Measurements from ENCODE around the gene SYTL1. TPM values are rescaled to one million over a fixed set of nuclear protein-coding genes. Genes with fewer than 3 reads are reported as not detected.

Gene SYTL1
- total RNA-seq, 1 experiment from 2014 or later: 81.8 TPM

DNA sequence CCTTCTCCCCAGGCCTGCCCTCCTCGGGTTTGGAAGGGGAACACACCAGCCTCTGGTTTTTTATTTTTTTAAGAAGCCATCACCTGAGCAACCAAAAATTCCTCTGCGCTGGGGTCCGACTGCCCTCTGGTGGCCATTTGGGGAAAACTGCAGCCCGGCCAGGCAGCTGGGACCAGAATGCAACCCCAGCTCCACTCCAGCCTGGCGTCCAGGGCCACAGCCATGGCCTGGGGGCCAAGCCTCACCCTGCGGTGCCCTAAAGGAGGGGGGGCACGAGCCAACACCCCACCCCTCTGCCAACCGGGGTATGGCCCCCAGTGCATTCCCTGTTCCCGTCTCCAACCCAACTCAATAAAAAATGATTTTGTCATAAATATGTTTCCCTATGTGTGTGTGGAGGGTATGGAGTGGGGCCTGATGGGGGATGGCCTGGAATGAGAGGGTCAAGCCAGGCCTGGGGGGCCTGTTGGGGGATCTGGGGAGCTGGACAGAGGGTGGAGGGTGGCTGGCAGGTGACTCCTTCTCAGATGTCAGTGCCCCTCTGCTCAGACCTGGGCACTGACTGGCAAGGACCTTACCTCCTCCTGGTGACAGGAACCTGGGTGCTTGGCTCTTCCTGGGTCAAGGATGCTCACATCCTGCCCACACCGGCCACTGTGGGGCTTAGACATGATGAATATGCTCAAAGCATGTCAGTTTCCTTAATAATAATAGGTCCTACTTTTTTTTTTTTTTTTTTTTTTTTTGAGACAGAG lies 53.8 kb downstream of the SYTL1 start:
- Mint-ChIP-seq H3K9me3 (ENCODE audit: unreplicated experiment) (no peaks in the 10 kb centered on the region), H3K27me3 (ENCODE audit: insufficient read depth, unreplicated experiment) (no peaks in the 10 kb centered on the region), H3K36me3 (ENCODE audit: insufficient read depth, unreplicated experiment) (peaks cover 6% of the 10 kb centered on the region), H3K27ac (ENCODE audit: low read depth, unreplicated experiment) (no peak overlapping the region), H3K4me1 (ENCODE audit: insufficient read depth, unreplicated experiment) (peaks cover 18% of the 10 kb centered on the region), H3K4me3 (ENCODE audit: unreplicated experiment) (no peak overlapping the region)
- BruUV-seq (replicated peaks): no TSS peak
- TF ChIP-seq, protein P1, sequence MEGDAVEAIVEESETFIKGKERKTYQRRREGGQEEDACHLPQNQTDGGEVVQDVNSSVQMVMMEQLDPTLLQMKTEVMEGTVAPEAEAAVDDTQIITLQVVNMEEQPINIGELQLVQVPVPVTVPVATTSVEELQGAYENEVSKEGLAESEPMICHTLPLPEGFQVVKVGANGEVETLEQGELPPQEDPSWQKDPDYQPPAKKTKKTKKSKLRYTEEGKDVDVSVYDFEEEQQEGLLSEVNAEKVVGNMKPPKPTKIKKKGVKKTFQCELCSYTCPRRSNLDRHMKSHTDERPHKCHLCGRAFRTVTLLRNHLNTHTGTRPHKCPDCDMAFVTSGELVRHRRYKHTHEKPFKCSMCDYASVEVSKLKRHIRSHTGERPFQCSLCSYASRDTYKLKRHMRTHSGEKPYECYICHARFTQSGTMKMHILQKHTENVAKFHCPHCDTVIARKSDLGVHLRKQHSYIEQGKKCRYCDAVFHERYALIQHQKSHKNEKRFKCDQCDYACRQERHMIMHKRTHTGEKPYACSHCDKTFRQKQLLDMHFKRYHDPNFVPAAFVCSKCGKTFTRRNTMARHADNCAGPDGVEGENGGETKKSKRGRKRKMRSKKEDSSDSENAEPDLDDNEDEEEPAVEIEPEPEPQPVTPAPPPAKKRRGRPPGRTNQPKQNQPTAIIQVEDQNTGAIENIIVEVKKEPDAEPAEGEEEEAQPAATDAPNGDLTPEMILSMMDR (IDR thresholded peaks at IDR 0.05; ENCODE audit: unreplicated experiment): peak; percentile 86
- peak; percentile 77 for DNase-seq (ENCODE audit: unreplicated experiment)
- ChIA-PET POLR2A (interaction anchor here (0.8 to 1.8 kb wide), 10 partner anchors 17 to 352 kb away, joined by 3 to 9 read pairs (median 4); partner anchors contain the start of gene MAP3K6), CTCF (interaction anchor here (0.6 to 7.2 kb wide), 24 partner anchors 10 to 284 kb away, joined by 3 to 220 read pairs (median 4); partner anchors contain the start of genes MAP3K6 and SYTL1)
- intact Hi-C loops (cut with micrococcal nuclease): loop anchor here (1.0 to 5.0 kb wide), 3 partner anchors 95 to 351 kb away; no protein-coding TSS in a partner anchor

DNA sequence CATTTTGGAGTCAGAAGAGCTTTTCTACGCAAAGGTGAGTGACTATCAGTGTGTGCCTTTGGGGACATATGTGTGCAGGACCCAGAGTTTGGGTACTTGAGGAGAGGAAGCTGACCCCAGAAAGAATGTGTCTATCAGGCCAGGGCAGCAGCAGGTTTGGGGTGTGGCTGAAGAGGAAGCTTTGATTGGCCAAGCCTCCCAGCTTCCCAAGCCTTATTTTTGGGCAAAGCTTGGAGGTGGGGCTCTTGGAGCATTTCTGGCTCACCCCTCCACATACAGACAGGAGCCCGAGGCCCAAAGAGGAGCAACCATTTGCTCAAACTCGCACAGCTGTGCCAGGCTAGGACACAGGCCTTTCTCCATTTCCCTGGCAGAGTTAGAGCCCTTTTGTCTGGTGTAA lies 55.3 kb downstream of the SYTL1 start:
- TF ChIP-seq, protein P1 (IDR thresholded peaks at IDR 0.05; ENCODE audit: unreplicated experiment): no peak
- no peak for DNase-seq (ENCODE audit: unreplicated experiment)
- H3K4me3 Mint-ChIP-seq (ENCODE audit: unreplicated experiment): no peak overlapping the region
- no peaks in the 10 kb centered on the region for H3K27me3 Mint-ChIP-seq (ENCODE audit: insufficient read depth, unreplicated experiment)
- H3K9me3 Mint-ChIP-seq (ENCODE audit: unreplicated experiment): no peaks in the 10 kb centered on the region
- no TSS peak for BruUV-seq (replicated peaks)
- no peak overlapping the region for H3K27ac Mint-ChIP-seq (ENCODE audit: low read depth, unreplicated experiment)
- ChIA-PET POLR2A (interaction anchor here (0.6 to 2.4 kb wide), 8 partner anchors 16 to 384 kb away, joined by 3 to 15 read pairs (median 3); partner anchors contain the start of genes MAP3K6, SYTL1 and TENT5B), CTCF (interaction anchor here (0.6 to 7.2 kb wide), 17 partner anchors 9 to 353 kb away, joined by 3 to 220 read pairs (median 4); no protein-coding TSS in a partner anchor)
- intact Hi-C loops (cut with micrococcal nuclease): loop anchor here (5.0 kb wide), 1 partner anchor 300 kb away; no protein-coding TSS in a partner anchor
- peaks cover 6% of the 10 kb centered on the region for H3K36me3 Mint-ChIP-seq (ENCODE audit: insufficient read depth, unreplicated experiment)
- H3K4me1 Mint-ChIP-seq (ENCODE audit: insufficient read depth, unreplicated experiment): peaks cover 13% of the 10 kb centered on the region

DNA sequence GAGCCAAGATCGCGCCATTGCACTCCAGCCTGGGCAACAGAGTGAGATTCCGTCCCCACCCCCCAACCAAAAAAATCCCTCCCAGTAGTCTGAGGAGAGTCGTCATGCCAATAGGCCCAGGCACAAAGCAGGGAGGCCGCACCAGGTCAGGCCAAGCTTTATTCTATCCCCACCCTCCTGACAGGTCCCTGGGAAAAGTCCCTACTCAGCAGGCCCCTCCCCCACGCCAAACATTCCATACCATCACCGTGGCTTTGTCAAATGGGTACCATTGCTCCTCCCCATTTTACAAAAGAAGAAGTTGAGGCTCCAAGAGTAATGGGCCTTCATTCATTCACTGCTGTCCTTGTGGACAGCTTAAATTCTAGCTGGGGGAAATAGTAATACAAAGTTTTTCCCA lies 55.9 kb downstream of the SYTL1 start:
- Mint-ChIP-seq H3K4me3 (ENCODE audit: unreplicated experiment) (no peak overlapping the region), H3K4me1 (ENCODE audit: insufficient read depth, unreplicated experiment) (peaks cover 10% of the 10 kb centered on the region), H3K9me3 (ENCODE audit: unreplicated experiment) (no peaks in the 10 kb centered on the region), H3K36me3 (ENCODE audit: insufficient read depth, unreplicated experiment) (peaks cover 8% of the 10 kb centered on the region), H3K27me3 (ENCODE audit: insufficient read depth, unreplicated experiment) (no peaks in the 10 kb centered on the region), H3K27ac (ENCODE audit: low read depth, unreplicated experiment) (no peak overlapping the region)
- POLR2A ChIA-PET: interaction anchor here (0.6 to 2.4 kb wide), 5 partner anchors 15 to 327 kb away, joined by 3 to 15 read pairs (median 4); partner anchors contain the start of gene MAP3K6
- DNase-seq (ENCODE audit: unreplicated experiment): no peak
- BruUV-seq (replicated peaks): no TSS peak
- intact Hi-C loops (cut with micrococcal nuclease): loop anchor here (5.0 kb wide), 1 partner anchor 300 kb away; no protein-coding TSS in a partner anchor
- CTCF ChIA-PET: interaction anchor here (0.6 to 7.2 kb wide), 8 partner anchors 10 to 353 kb away, joined by 3 to 220 read pairs (median 4); no protein-coding TSS in a partner anchor
- TF ChIP-seq, protein P1 (IDR thresholded peaks at IDR 0.05; ENCODE audit: unreplicated experiment): no peak
